H1 (cell line): ENCODE measurements around the gene MPND. TPM values are rescaled to one million over a fixed set of nuclear protein-coding genes. Genes with fewer than 3 reads are reported as not detected.

ENCODE experiments used
- ATF2 ChIP-seq: IDR thresholded peaks from 2 replicates; pipeline ENCODE4 v1.6.1; 2012; ENCODE audit warnings: low read length, inconsistent platforms
- BCL11A ChIP-seq, 2 experiments: IDR thresholded peaks; one replicate each; pipeline ENCODE4 v1.6.1; 2011; ENCODE audit warnings: low read depth in 2 of 2, low read length in 2 of 2, mild to moderate bottlenecking in 2 of 2
- CHD1 ChIP-seq: IDR thresholded peaks from 2 replicates; pipeline ENCODE4 v1.6.1; 2012; ENCODE audit warnings: low read depth, low read length, improper control_type of control experiment
- CTBP2 ChIP-seq: IDR thresholded peaks from 2 replicates; pipeline ENCODE4 v1.7.0; 2011; ENCODE audit warnings: borderline replicate concordance, mild to moderate bottlenecking, moderate library complexity, mixed read lengths, low read length; ENCODE audit not compliant: insufficient read depth, insufficient read length
- HDAC2 ChIP-seq, 2 experiments: fragments of 300-600 bp in 1 of 2; sonication (generic) in 1 of 2; IDR thresholded peaks; 2 replicates each; pipeline ENCODE4 v1.6.1; 2011 to 2012; ENCODE audit warnings: low read depth in 2 of 2, low read length in 2 of 2, mild to moderate bottlenecking in 2 of 2, moderate library complexity in 2 of 2, borderline replicate concordance in 1 of 2, inconsistent platforms in 1 of 2
- KDM4A ChIP-seq: IDR thresholded peaks from one replicate; pipeline ENCODE4 v1.7.1; 2012; ENCODE audit warnings: low read depth, mild to moderate bottlenecking, moderate library complexity, low read length, inconsistent platforms; ENCODE audit not compliant: severe bottlenecking
- KDM5A ChIP-seq: fragments of 200-600 bp; IDR thresholded peaks from 2 replicates; pipeline ENCODE4 v1.7.1; 2012; ENCODE audit warnings: mild to moderate bottlenecking, low read length, inconsistent platforms, mixed read lengths
- NANOG ChIP-seq: IDR thresholded peaks from 2 replicates; pipeline ENCODE4 v1.6.1; 2011; ENCODE audit warnings: low read length, low read depth, mild to moderate bottlenecking, inconsistent platforms; ENCODE audit not compliant: insufficient read depth, poor library complexity, severe bottlenecking
- POLR2A ChIP-seq, 2 experiments: IDR thresholded peaks; 1 replicate in 1 of 2; 2 replicates in 1 of 2; pipeline ENCODE4 v1.6.1; 2011; ENCODE audit warnings: low read depth in 2 of 2, low read length in 2 of 2, mild to moderate bottlenecking in 2 of 2; ENCODE audit errors: control extremely low read depth in 1 of 2
- POLR2AphosphoS5 ChIP-seq: IDR thresholded peaks from 2 replicates; pipeline ENCODE4 v1.6.1; 2011; ENCODE audit warnings: low read depth, low read length
- RXRA ChIP-seq: IDR thresholded peaks from 2 replicates; pipeline ENCODE4 v1.6.1; 2011; ENCODE audit warnings: low read depth, mild to moderate bottlenecking, low read length, moderate library complexity; ENCODE audit not compliant: insufficient read depth
- SIN3A ChIP-seq, 2 experiments: IDR thresholded peaks in 1 of 2; conservative IDR thresholded peaks in 1 of 2; 2 replicates each; pipeline ENCODE4 v1.6.1; 2011 to 2012; ENCODE audit warnings: low read length in 2 of 2, improper control_type of control experiment in 1 of 2, low read depth in 1 of 2, mild to moderate bottlenecking in 1 of 2
- SIRT6 ChIP-seq: IDR thresholded peaks from one replicate; pipeline ENCODE4 v1.7.1; 2012; ENCODE audit warnings: low read length, inconsistent platforms
- SIX5 ChIP-seq: IDR thresholded peaks from 2 replicates; pipeline ENCODE4 v1.6.1; 2011; ENCODE audit warnings: mild to moderate bottlenecking, low read depth, low read length
- SP2 ChIP-seq: IDR thresholded peaks from 2 replicates; pipeline ENCODE4 v1.6.1; 2012; ENCODE audit warnings: mild to moderate bottlenecking, low read length, inconsistent platforms
- SUZ12 ChIP-seq: fragments of 200-600 bp; sonication (generic); IDR thresholded peaks from 2 replicates; pipeline ENCODE4 v1.6.1; 2012; ENCODE audit warnings: mild to moderate bottlenecking, inconsistent platforms, low read length, moderate library complexity, mixed read lengths
- TAF1 ChIP-seq: IDR thresholded peaks from 2 replicates; pipeline ENCODE4 v1.6.1; 2011; ENCODE audit warnings: mild to moderate bottlenecking, low read depth, low read length
- polyA plus RNA-seq, 7 experiments: library from polyadenylated mRNA; depleted of rRNA in 3 of 7; stranded (reverse) in 5 of 7; unstranded in 2 of 7; fragments of >200 nt in 5 of 7; fragments of 200-250 nt in 2 of 7; gene quantifications; 1 replicate in 5 of 7; 2 replicates in 1 of 7; 4 replicates in 1 of 7; pipeline versions ENCODE4 v1.2.1 to v1.2.3, GENCODE V29; 2011 to 2013; ENCODE audit warnings: missing spikeins in 2 of 7, mixed read lengths in 2 of 7
- total RNA-seq: library from RNA; stranded (reverse); fragmentation: NEBNext Ultra II Directional; extraction: Animal tissue kit (Norgen Biotek cat#: 25700); gene quantifications from 2 replicates; pipeline ENCODE4 v1.2.1, GENCODE V29; 2021
- TF ChIP-seq, protein P1 (sequence below), 3 experiments: IDR thresholded peaks; 1 replicate in 2 of 3; 2 replicates in 1 of 3; pipeline versions ENCODE4 v1.5.1 to v1.6.1; 2011; ENCODE audit warnings: low read length in 3 of 3, mild to moderate bottlenecking in 3 of 3, inconsistent platforms in 2 of 3, low read depth in 1 of 3, moderate library complexity in 1 of 3; ENCODE audit not compliant: insufficient read depth in 1 of 3; ENCODE audit errors: control extremely low read depth in 1 of 3
- TF ChIP-seq, protein P2 (sequence below): IDR thresholded peaks from 2 replicates; pipeline ENCODE4 v1.6.1; 2011; ENCODE audit warnings: low read depth, mild to moderate bottlenecking, low read length; ENCODE audit not compliant: insufficient read depth

MPND gene
- total and polyA plus RNA-seq, 2 of the 8 experiments (the other 6 are each of a cell fraction or from before 2014, with no cell fraction given), result 22.9 to 27.7 TPM

GRCh38 chr19:4304538-4305256, 38.7 kb upstream of the MPND start, which contains the start of gene FSD1 (continued):
- TF ChIP-seq CHD1, result no peak
- TF ChIP-seq TAF1, result peak; percentile 59
- TF ChIP-seq, protein P1, sequence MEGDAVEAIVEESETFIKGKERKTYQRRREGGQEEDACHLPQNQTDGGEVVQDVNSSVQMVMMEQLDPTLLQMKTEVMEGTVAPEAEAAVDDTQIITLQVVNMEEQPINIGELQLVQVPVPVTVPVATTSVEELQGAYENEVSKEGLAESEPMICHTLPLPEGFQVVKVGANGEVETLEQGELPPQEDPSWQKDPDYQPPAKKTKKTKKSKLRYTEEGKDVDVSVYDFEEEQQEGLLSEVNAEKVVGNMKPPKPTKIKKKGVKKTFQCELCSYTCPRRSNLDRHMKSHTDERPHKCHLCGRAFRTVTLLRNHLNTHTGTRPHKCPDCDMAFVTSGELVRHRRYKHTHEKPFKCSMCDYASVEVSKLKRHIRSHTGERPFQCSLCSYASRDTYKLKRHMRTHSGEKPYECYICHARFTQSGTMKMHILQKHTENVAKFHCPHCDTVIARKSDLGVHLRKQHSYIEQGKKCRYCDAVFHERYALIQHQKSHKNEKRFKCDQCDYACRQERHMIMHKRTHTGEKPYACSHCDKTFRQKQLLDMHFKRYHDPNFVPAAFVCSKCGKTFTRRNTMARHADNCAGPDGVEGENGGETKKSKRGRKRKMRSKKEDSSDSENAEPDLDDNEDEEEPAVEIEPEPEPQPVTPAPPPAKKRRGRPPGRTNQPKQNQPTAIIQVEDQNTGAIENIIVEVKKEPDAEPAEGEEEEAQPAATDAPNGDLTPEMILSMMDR (IDR thresholded peaks at IDR 0.05; ENCODE audit: control extremely low read depth in 1 of 3, insufficient read depth in 1 of 3, low read depth in 1 of 3, low read length in 3 of 3), result no peak
- peak; percentile 73 for TF ChIP-seq SIX5
- TF ChIP-seq KDM4A, result no peak
- peak in 1 of 2 experiments; percentile 38; a peak in 1 of 4 replicates for TF ChIP-seq SIN3A (conservative IDR thresholded peaks at IDR 0.05 in 1 of 2, IDR thresholded peaks at IDR 0.05 in 1 of 2; ENCODE audit: low read depth in 1 of 2, low read length in 2 of 2)
- no peak for TF ChIP-seq SP2
- TF ChIP-seq CTBP2, result no peak
- no peak for TF ChIP-seq BCL11A (IDR thresholded peaks at IDR 0.05; ENCODE audit: low read depth in 2 of 2, low read length in 2 of 2)
- no peak for TF ChIP-seq RXRA
- no peak for TF ChIP-seq KDM5A
- TF ChIP-seq SUZ12, result no peak
- no peak for TF ChIP-seq POLR2AphosphoS5
- TF ChIP-seq NANOG, result no peak
- TF ChIP-seq HDAC2 (IDR thresholded peaks at IDR 0.05; ENCODE audit: borderline replicate concordance in 1 of 2, low read depth in 2 of 2, low read length in 2 of 2), result no peak
- TF ChIP-seq, protein P2, sequence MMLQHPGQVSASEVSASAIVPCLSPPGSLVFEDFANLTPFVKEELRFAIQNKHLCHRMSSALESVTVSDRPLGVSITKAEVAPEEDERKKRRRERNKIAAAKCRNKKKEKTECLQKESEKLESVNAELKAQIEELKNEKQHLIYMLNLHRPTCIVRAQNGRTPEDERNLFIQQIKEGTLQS, result no peak
- no peak for TF ChIP-seq POLR2A (IDR thresholded peaks at IDR 0.05; ENCODE audit: control extremely low read depth in 1 of 2, low read depth in 2 of 2, low read length in 2 of 2)
- no peak for TF ChIP-seq ATF2
- TF ChIP-seq SIRT6, result no peak
